DND-41 (cell line): ENCODE measurements around the gene KRT79.

ENCODE experiments used
- ATAC-seq: fragments of 200-7000 bp; cut with Tn5 transposase; 3 replicates; pipeline ENCODE4 v1.9.1; 2021; ENCODE audit warnings: low read depth; ENCODE audit not compliant: insufficient read depth
- DNase-seq: peaks from one replicate; pipeline ENCODE4 v3.0.0-alpha.2; 2020
- H2AFZ ChIP-seq: 2 replicates; pipeline ENCODE4 v1.6.0; 2012; ENCODE audit warnings: low read depth, low read length
- H3K27ac ChIP-seq: 2 replicates; pipeline ENCODE4 v1.5.1; 2012; ENCODE audit warnings: low read length, inconsistent platforms
- H3K27me3 ChIP-seq: fragments of 200-600 bp; sonication (generic); 2 replicates; pipeline ENCODE4 v1.6.0; 2012; ENCODE audit warnings: low read length, mild to moderate bottlenecking, inconsistent platforms; ENCODE audit not compliant: insufficient read depth, poor library complexity
- H3K36me3 ChIP-seq: 2 replicates; pipeline ENCODE4 v1.5.1; 2012; ENCODE audit warnings: low read length, inconsistent platforms; ENCODE audit not compliant: insufficient read depth
- H3K4me1 ChIP-seq: 2 replicates; pipeline ENCODE4 v1.5.1; 2012; ENCODE audit warnings: mild to moderate bottlenecking, low read length; ENCODE audit not compliant: insufficient read depth
- H3K4me2 ChIP-seq: 2 replicates; pipeline ENCODE4 v1.6.0; 2012; ENCODE audit warnings: mild to moderate bottlenecking, moderate library complexity, low read length, inconsistent platforms; ENCODE audit not compliant: insufficient read depth
- H3K4me3 ChIP-seq, 2 experiments: fragments of 200-600 bp in 1 of 2; shearing (Covaris generic) in 1 of 2; 2 replicates each; pipeline ENCODE4 v1.5.1; 2012 to 2016; ENCODE audit warnings: inconsistent platforms in 2 of 2, low read length in 2 of 2, mild to moderate bottlenecking in 2 of 2, low read depth in 1 of 2, moderate library complexity in 1 of 2
- H3K79me2 ChIP-seq: 2 replicates; pipeline ENCODE4 v1.6.0; 2012; ENCODE audit warnings: low read length, inconsistent platforms; ENCODE audit not compliant: insufficient read depth
- H3K9ac ChIP-seq: 2 replicates; pipeline ENCODE4 v1.6.0; 2012; ENCODE audit warnings: low read depth, mild to moderate bottlenecking, inconsistent platforms, low read length, moderate library complexity
- H3K9me3 ChIP-seq: 2 replicates; pipeline ENCODE4 v1.5.1; 2012; ENCODE audit warnings: low read length, moderate library complexity, mild to moderate bottlenecking, inconsistent platforms; ENCODE audit not compliant: insufficient read depth, severe bottlenecking
- H4K20me1 ChIP-seq: 2 replicates; pipeline ENCODE4 v1.6.0; 2012; ENCODE audit warnings: low read length; ENCODE audit not compliant: insufficient read depth
- CTCF ChIP-seq: IDR thresholded peaks from 2 replicates; pipeline ENCODE4 v1.5.1; 2012; ENCODE audit warnings: borderline replicate concordance, low read length, moderate library complexity, mild to moderate bottlenecking; ENCODE audit not compliant: poor library complexity, severe bottlenecking; ENCODE audit errors: extremely low read depth
- EZH2 ChIP-seq: IDR thresholded peaks from 3 replicates; pipeline ENCODE4 v1.6.1; 2012; ENCODE audit warnings: borderline replicate concordance, low read depth, mild to moderate bottlenecking, moderate library complexity, low read length, inconsistent platforms; ENCODE audit not compliant: severe bottlenecking

KRT79 gene

DNA sequence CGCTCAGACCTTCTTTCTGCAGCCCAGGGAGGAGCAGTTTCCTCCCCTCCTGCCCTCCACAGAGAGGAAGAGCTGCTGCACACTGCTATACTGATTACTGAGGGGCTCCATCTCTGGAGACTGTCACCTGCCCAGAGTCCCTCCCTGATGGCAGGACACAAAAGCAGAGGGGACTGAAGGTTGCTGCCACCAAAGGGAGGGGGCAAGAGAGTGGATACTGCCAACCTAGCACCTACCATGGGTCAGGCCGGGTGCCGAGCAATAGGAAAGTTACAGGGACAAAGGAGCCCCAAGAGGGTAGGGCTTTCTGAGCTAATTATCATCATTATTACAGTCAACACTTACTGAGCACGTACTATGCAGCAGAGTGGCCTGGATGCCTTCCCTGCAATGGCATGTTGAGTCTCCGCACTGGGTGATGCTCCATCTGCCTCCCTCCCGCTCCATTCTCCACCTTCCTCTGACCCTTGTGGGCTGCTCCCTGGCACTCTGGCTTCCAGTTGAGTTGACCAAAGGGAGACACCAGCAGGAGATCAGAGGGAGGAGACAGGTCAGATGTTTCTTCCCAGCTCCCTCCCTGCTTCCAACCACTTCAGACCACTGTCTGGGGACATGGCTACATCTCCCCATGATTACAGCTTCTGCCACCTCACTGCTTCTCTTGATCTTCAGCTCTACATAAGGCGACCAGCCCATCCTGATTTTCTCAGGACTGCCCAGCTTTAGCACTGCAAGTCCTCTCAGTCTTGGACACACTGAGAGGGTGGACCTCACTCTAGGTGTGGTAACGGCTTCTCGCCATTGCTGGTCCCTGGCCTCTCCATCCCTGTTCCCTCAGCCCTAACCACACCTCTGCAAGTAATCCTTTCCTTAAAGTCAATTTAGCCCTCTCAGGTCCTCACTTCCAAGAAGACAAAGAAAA lies 2.6 kb upstream of the KRT79 start:
- Histone ChIP-seq H3K27ac (no peak overlapping the region), H3K27me3 (peaks cover 23% of the 10 kb centered on the region), H3K9me3 (no peaks in the 10 kb centered on the region), H3K4me1 (no peaks in the 10 kb centered on the region), H3K79me2 (no peaks in the 10 kb centered on the region), H3K4me3 (no peak overlapping the region), H3K4me2 (no peak overlapping the region), H3K36me3 (no peaks in the 10 kb centered on the region), H4K20me1 (peaks cover 4% of the 10 kb centered on the region), H3K9ac (no peak overlapping the region), H2AFZ (no peak overlapping the region)
- no peak for TF ChIP-seq EZH2
- no peak for TF ChIP-seq CTCF
- no peak for ATAC-seq
- no peak for DNase-seq

DNA sequence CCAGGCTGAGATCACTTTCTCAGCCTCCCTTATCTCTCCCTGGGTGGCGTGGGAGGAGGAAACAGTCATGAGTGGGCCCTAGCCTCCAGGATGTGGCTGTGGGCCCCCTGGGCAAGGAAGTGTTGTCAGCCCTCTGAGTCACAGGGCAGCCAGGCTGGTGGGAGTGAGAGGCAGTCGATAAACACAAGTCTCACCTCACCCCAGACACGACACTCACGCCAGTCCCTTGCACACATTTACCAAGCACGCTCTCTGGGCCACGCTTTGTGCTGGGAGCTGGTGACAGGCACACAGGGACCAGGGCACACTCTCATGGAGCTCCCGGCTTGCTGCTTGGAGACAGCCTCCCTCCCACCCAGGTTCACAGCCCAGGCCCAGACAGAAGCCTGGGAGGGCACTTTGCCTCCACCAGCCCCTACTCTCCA lies 1.9 kb upstream of the KRT79 start:
- no peaks in the 10 kb centered on the region for H3K36me3 ChIP-seq
- no peaks in the 10 kb centered on the region for H3K4me1 ChIP-seq
- DNase-seq (no peak), ATAC-seq (no peak)
- H4K20me1 ChIP-seq: peaks cover 4% of the 10 kb centered on the region
- H3K27me3 ChIP-seq: peaks cover 23% of the 10 kb centered on the region
- no peak overlapping the region for H2AFZ ChIP-seq
- H3K4me3 ChIP-seq: no peak overlapping the region
- H3K4me2 ChIP-seq: no peak overlapping the region
- H3K27ac ChIP-seq: no peak overlapping the region
- H3K79me2 ChIP-seq: no peaks in the 10 kb centered on the region
- no peak overlapping the region for H3K9ac ChIP-seq
- TF ChIP-seq EZH2: no peak
- TF ChIP-seq CTCF: no peak
- no peaks in the 10 kb centered on the region for H3K9me3 ChIP-seq

DNA sequence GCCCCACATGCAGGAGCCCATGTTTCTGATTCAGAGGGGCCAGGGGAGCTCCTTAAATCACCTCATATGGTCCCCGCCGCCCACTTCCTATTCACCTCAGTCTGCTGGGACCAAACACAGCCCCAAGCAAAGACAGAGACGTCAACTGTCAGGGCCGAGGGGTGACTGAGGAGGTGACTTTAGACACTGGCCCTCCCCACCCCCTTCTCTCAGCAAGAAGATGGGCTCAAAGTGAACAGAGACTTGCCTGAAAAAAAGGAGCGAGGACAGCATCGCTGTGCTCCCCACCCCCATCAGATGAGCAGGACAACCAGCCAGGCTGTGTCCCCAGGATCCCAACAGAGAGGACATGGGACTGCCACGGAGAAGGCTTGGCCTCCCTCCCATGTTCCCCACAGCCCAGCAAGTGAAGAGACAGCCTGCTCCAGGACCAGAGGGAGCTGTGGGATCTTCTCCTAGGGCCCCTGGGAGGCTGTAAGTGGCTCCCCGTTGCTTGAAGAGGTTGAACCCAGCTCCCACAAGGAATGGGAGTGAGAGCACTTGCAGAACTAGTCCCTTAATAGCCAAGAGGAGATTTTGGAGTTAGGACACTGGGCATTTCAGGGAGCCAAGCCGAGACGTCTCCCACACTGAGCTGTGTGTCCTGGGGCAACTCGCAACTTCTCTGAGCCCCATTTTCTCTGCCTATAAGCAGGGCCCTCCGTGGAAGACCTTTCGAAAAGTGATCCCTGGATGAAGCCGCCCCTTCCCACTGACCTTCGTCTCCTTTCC lies 1.3 kb upstream of the KRT79 start:
- Histone ChIP-seq H3K27ac (no peak overlapping the region), H3K4me3 (no peak overlapping the region), H3K79me2 (no peaks in the 10 kb centered on the region), H4K20me1 (peaks cover 4% of the 10 kb centered on the region), H3K4me2 (no peak overlapping the region), H3K9me3 (no peaks in the 10 kb centered on the region), H3K36me3 (no peaks in the 10 kb centered on the region), H3K9ac (no peak overlapping the region), H3K4me1 (no peaks in the 10 kb centered on the region), H3K27me3 (peaks cover 23% of the 10 kb centered on the region), H2AFZ (no peak overlapping the region)
- TF ChIP-seq CTCF (no peak), EZH2 (no peak)
- DNase-seq (no peak), ATAC-seq (no peak)
